Activated T-helper 17 cell treated with anti-CD3 and anti-CD28 coated beads, Interleukin-2, amount 50 U/mL, for 72 hours (primary cell): ENCODE results near the gene LRRC31. TPM values are rescaled to one million over a fixed set of nuclear protein-coding genes. Genes with fewer than 3 reads are reported as not detected.

Source experiments
- ATAC-seq: fragments of 150-1000 bp; cut with Tn5 transposase; replicated peaks from 2 replicates; pipeline ENCODE4 v1.10.0; 2021; ENCODE audit warnings: mild to moderate bottlenecking, moderate library complexity
- H3K27ac Mint-ChIP-seq: one replicate; pipeline ENCODE4 v1.8.0; 2022; ENCODE audit warnings: mixed read lengths
- H3K27me3 Mint-ChIP-seq: one replicate; pipeline ENCODE4 v1.8.0; 2022; ENCODE audit warnings: mixed read lengths
- H3K36me3 Mint-ChIP-seq: one replicate; pipeline ENCODE4 v1.8.0; 2022; ENCODE audit warnings: low read depth, mild to moderate bottlenecking, mixed read lengths
- H3K4me1 Mint-ChIP-seq: one replicate; pipeline ENCODE4 v1.8.0; 2022; ENCODE audit warnings: mixed read lengths
- H3K4me3 Mint-ChIP-seq: one replicate; pipeline ENCODE4 v1.8.0; 2022; ENCODE audit warnings: mild to moderate bottlenecking, mixed read lengths
- H3K9me3 Mint-ChIP-seq: one replicate; pipeline ENCODE4 v1.8.0; 2022; ENCODE audit warnings: mixed read lengths
- total RNA-seq, 2 donors: library from RNA; stranded (reverse); gene quantifications; one replicate each; pipeline ENCODE4 v1.2.3, GENCODE V29; 2022

Gene LRRC31
- total RNA-seq, 2 donors from 2014 or later, result not detected

GRCh38 chr3:169846458-169847193 lies 23.1 kb downstream of the LRRC31 start:
- H3K9me3 Mint-ChIP-seq, result no peaks in the 10 kb centered on the region
- no peak overlapping the region for H3K27ac Mint-ChIP-seq
- H3K36me3 Mint-ChIP-seq, result no peaks in the 10 kb centered on the region
- H3K4me1 Mint-ChIP-seq, result no peaks in the 10 kb centered on the region
- H3K27me3 Mint-ChIP-seq, result no peaks in the 10 kb centered on the region
- no peak overlapping the region for H3K4me3 Mint-ChIP-seq
- ATAC-seq, result no peak

DNA sequence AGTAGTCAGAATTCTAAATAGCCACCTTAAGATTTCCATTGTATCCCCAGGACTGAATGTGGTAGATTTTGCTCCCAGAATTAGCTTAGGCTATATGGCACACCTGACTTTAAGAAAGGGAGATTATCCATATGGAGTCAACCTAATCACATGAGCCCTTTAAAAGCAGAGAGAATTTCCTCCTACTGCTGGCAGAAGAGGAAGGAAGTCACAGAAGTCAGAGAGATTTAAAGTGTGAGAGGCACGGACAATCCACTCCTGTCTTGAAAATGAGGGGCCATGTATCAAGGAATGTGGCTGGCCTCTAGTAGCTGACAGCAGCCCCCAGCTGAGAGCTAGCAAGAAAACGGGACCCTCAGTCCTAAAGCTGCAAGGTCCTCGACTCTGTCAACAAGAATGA lies 26.8 kb downstream of the LRRC31 start:
- no peak for ATAC-seq
- no peak overlapping the region for H3K27ac Mint-ChIP-seq
- peaks cover 6% of the 10 kb centered on the region for H3K27me3 Mint-ChIP-seq
- no peak overlapping the region for H3K4me3 Mint-ChIP-seq
- H3K9me3 Mint-ChIP-seq, result no peaks in the 10 kb centered on the region
- no peaks in the 10 kb centered on the region for H3K36me3 Mint-ChIP-seq
- H3K4me1 Mint-ChIP-seq, result no peaks in the 10 kb centered on the region

DNA sequence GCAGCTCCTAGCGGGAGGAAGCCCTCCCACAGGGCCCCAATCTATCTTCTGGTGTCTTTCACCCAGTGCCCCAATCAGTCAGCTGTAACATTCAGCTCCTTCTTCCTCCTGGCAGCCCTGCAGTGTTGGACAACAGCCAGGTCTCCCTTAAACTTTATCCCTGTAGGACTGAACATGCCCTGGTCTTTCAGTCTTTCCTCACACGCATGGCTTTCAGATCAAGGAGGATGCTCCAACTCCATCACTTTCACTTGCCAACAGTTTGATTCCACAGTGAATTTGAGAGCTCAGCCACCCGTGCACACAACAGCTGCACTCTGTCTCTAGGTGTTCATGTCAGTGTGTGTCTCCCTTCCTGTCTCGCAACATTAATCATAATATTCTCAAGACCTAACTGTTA lies 28.6 kb downstream of the LRRC31 start:
- Mint-ChIP-seq H3K4me1 (no peaks in the 10 kb centered on the region), H3K9me3 (no peaks in the 10 kb centered on the region), H3K36me3 (no peaks in the 10 kb centered on the region), H3K4me3 (no peak overlapping the region), H3K27me3 (peaks cover 10% of the 10 kb centered on the region), H3K27ac (no peak overlapping the region)
- ATAC-seq, result no peak

DNA sequence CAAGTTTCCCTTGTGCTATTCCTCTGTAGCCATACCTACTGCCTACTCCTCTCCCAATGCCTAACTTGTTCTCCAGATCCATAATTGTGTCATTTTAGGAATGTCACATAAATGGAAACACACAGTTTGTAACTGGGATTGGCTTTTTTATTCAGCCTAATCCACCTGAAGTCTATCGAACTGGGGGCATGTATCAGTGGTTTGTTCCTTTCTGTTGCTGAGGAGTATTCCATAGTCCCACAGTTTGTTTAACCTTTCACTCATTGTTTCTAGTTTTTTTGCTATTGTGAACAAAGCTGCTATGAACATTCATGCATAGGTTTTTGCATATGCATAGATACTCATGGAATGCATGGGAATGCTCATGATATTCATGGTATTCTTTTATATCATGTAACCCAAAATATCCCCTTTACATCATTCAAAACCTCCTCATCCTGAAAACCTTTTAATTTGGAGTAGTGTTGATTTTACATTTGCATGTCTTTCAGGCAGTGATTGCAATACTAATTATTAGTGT lies 31.2 kb downstream of the LRRC31 start:
- Mint-ChIP-seq H3K27ac (no peak overlapping the region), H3K36me3 (no peaks in the 10 kb centered on the region), H3K27me3 (peaks cover 10% of the 10 kb centered on the region), H3K9me3 (no peaks in the 10 kb centered on the region), H3K4me1 (no peaks in the 10 kb centered on the region), H3K4me3 (no peak overlapping the region)
- no peak for ATAC-seq

DNA sequence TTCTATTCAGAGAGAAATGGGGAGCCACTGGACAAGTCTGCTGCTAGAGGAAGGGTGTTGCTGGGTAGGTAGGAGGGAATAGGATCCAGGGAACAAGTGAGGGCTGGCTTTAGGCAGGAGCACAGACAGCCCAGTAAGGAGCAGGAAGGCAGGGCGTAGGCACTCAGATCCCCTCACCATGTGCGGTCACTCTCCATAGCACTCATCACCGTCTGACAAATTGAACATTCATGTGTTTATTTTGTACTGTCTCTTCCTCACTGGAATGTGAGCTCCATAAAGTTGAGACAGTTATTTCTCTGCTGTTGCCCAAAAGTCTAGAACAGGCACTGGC lies 32.8 kb downstream of the LRRC31 start:
- H3K27me3 Mint-ChIP-seq, result peaks cover 10% of the 10 kb centered on the region
- H3K4me1 Mint-ChIP-seq, result no peaks in the 10 kb centered on the region
- H3K27ac Mint-ChIP-seq, result no peak overlapping the region
- no peak overlapping the region for H3K4me3 Mint-ChIP-seq
- no peaks in the 10 kb centered on the region for H3K9me3 Mint-ChIP-seq
- H3K36me3 Mint-ChIP-seq, result no peaks in the 10 kb centered on the region
- no peak for ATAC-seq

GRCh38 chr3:169836078-169836941 lies 33.4 kb downstream of the LRRC31 start:
- Mint-ChIP-seq H3K27me3 (peaks cover 10% of the 10 kb centered on the region), H3K9me3 (no peaks in the 10 kb centered on the region), H3K27ac (no peak overlapping the region), H3K4me1 (no peaks in the 10 kb centered on the region), H3K36me3 (no peaks in the 10 kb centered on the region), H3K4me3 (no peak overlapping the region)
- ATAC-seq, result no peak

DNA sequence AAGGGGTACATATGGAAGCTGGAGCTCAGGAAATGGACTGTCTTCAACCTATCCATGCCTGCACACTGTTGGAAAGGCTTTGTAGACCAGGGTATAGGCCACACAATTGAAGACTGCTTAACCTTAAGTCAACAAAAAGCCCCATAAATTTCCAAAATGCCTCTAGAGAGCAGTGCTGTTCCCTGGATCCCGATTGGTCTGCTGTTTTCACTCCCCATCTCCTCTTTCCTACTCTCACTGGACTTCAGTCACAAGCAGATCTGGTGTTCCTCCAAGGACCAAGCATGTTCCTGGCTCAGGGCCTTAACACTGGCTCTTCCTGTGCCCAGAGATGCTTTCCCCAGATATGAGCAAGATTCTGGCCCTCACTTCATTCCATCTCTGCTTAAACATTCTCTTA lies 34.2 kb downstream of the LRRC31 start:
- H3K4me1 Mint-ChIP-seq, result no peaks in the 10 kb centered on the region
- no peak overlapping the region for H3K4me3 Mint-ChIP-seq
- ATAC-seq, result no peak
- H3K9me3 Mint-ChIP-seq, result no peaks in the 10 kb centered on the region
- H3K27ac Mint-ChIP-seq, result no peak overlapping the region
- H3K36me3 Mint-ChIP-seq, result no peaks in the 10 kb centered on the region
- peaks cover 9% of the 10 kb centered on the region for H3K27me3 Mint-ChIP-seq

DNA sequence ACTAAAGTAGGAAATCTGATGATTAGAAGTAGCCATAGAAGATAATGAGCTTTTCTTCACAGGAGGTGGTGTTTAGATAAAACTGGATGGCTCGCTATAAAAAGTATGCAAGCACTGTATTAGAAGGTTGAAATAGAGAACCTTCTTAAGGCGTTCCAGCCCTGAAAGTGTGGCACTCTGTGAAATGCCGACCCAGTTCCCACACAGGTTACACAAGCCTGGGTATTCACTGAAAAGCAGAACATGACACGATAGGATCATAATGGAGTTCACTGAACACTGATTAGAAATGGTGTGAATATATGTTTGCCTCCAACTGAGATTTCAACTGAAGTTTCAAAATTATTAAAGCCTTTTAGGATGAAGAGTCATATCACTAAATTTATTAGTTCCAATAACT lies 42.0 kb downstream of the LRRC31 start:
- Mint-ChIP-seq H3K27me3 (peaks cover 9% of the 10 kb centered on the region), H3K4me3 (no peak overlapping the region), H3K4me1 (no peaks in the 10 kb centered on the region), H3K36me3 (no peaks in the 10 kb centered on the region), H3K9me3 (no peaks in the 10 kb centered on the region), H3K27ac (no peak overlapping the region)
- no peak for ATAC-seq

GRCh38 chr3:169825316-169825715 lies 44.4 kb downstream of the LRRC31 start:
- H3K4me3 Mint-ChIP-seq, result no peak overlapping the region
- H3K9me3 Mint-ChIP-seq, result no peaks in the 10 kb centered on the region
- no peak overlapping the region for H3K27ac Mint-ChIP-seq
- no peaks in the 10 kb centered on the region for H3K36me3 Mint-ChIP-seq
- H3K27me3 Mint-ChIP-seq, result peaks cover 19% of the 10 kb centered on the region
- no peak for ATAC-seq
- no peaks in the 10 kb centered on the region for H3K4me1 Mint-ChIP-seq

- no peak overlapping the region for H3K4me3 Mint-ChIP-seq
- H3K4me1 Mint-ChIP-seq, result no peaks in the 10 kb centered on the region
- H3K27ac Mint-ChIP-seq, result no peak overlapping the region
- peaks cover 24% of the 10 kb centered on the region for H3K27me3 Mint-ChIP-seq
- no peak for ATAC-seq
- no peaks in the 10 kb centered on the region for H3K36me3 Mint-ChIP-seq
- no peaks in the 10 kb centered on the region for H3K9me3 Mint-ChIP-seq
Measured at GRCh38 chr3:169822983-169823382, 46.8 kb downstream of the LRRC31 start.

- ATAC-seq, result no peak
- H3K4me1 Mint-ChIP-seq, result no peaks in the 10 kb centered on the region
Measured at GRCh38 chr3:169822540-169822939, 47.2 kb downstream of the LRRC31 start.

DNA sequence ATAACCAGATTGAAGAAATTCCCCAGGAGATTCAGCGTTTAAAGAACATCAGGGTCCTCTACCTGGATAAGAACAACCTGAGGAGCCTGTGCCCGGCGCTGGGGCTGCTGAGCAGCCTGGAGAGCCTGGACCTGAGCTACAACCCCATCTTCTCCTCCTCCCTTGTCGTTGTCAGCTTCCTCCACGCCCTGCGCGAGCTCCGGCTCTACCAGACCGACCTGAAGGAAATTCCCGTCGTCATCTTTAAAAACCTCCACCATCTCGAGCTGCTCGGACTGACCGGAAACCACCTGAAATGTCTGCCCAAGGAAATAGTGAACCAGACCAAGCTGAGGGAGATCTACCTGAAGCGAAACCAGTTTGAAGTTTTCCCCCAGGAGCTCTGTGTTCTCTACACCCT lies 47.6 kb downstream of the LRRC31 start:
- no peaks in the 10 kb centered on the region for H3K36me3 Mint-ChIP-seq
- H3K4me3 Mint-ChIP-seq, result no peak overlapping the region
- no peaks in the 10 kb centered on the region for H3K4me1 Mint-ChIP-seq
- H3K9me3 Mint-ChIP-seq, result no peaks in the 10 kb centered on the region
- no peak for ATAC-seq
- H3K27ac Mint-ChIP-seq, result no peak overlapping the region
- H3K27me3 Mint-ChIP-seq, result peaks cover 24% of the 10 kb centered on the region

More at GRCh38 chr3:169822540-169822939, 47.2 kb downstream of the LRRC31 start:
- peaks cover 24% of the 10 kb centered on the region for H3K27me3 Mint-ChIP-seq
- no peak overlapping the region for H3K27ac Mint-ChIP-seq
- no peaks in the 10 kb centered on the region for H3K36me3 Mint-ChIP-seq
- H3K4me3 Mint-ChIP-seq, result no peak overlapping the region
- H3K9me3 Mint-ChIP-seq, result no peaks in the 10 kb centered on the region

- peaks cover 21% of the 10 kb centered on the region for H3K27me3 Mint-ChIP-seq
- H3K36me3 Mint-ChIP-seq, result no peaks in the 10 kb centered on the region
- peaks cover 3% of the 10 kb centered on the region for H3K9me3 Mint-ChIP-seq
- H3K4me1 Mint-ChIP-seq, result peaks cover 7% of the 10 kb centered on the region
- H3K27ac Mint-ChIP-seq, result no peak overlapping the region
- H3K4me3 Mint-ChIP-seq, result no peak overlapping the region
- no peak for ATAC-seq
Measured at GRCh38 chr3:169818316-169818715, 51.4 kb downstream of the LRRC31 start.

DNA sequence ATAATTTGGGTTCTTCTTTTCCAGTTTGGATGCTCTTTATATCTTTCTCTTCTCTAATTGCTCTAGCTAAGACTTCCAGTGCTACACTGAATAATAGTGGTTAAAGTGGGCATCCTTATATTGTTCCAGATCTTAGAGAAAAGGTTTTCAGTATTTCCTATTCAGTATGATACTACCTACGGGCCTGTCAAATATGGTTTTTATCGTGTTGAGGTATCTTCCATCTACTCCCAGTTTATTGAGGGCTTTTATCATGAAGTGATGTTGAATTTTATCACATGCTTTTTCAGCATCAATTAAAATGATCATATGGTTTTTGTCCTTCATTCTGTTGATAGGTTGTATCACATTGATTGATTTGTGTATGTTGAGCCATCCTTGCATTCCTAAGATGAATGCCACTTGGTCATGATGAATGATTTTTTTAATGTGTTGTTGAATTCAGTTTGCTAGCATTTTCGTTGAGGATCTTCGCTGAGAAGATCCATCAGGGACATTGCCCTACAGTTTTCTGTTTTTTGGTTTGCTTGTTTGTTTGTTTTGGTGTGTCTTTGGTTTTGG lies 54.1 kb downstream of the LRRC31 start:
- no peak overlapping the region for H3K4me3 Mint-ChIP-seq
- peaks cover 14% of the 10 kb centered on the region for H3K4me1 Mint-ChIP-seq
- no peaks in the 10 kb centered on the region for H3K36me3 Mint-ChIP-seq
- H3K27ac Mint-ChIP-seq, result no peak overlapping the region
- no peak for ATAC-seq
- H3K27me3 Mint-ChIP-seq, result peaks cover 7% of the 10 kb centered on the region
- H3K9me3 Mint-ChIP-seq, result peaks cover 3% of the 10 kb centered on the region
